ENCODE data around the gene AP3D1.

The AP3D1 gene

GRCh38 chr19:2140138-2140569 lies 11.2 kb downstream of the AP3D1 start:
- no peak for DNase-seq (ENCODE audit: low read depth)
- no peak overlapping the region for H3K4me3 ChIP-seq (ENCODE audit: low read depth, low read length)
- TF ChIP-seq CTCF (conservative IDR thresholded peaks at IDR 0.05; ENCODE audit: low read depth, low read length), result no peak

GRCh38 chr19:2139385-2140137 lies 11.8 kb downstream of the AP3D1 start:
- H3K4me3 ChIP-seq (ENCODE audit: low read depth, low read length), result no peak overlapping the region
- no peak for TF ChIP-seq CTCF (conservative IDR thresholded peaks at IDR 0.05; ENCODE audit: low read depth, low read length)
- no peak for DNase-seq (ENCODE audit: low read depth)

- no peak for DNase-seq (ENCODE audit: low read depth)
- H3K4me3 ChIP-seq (ENCODE audit: low read depth, low read length), result no peak overlapping the region
- no peak for TF ChIP-seq CTCF (conservative IDR thresholded peaks at IDR 0.05; ENCODE audit: low read depth, low read length)
Measured at GRCh38 chr19:2138061-2138728, 13.2 kb downstream of the AP3D1 start.

GRCh38 chr19:2136796-2137195 lies 14.6 kb downstream of the AP3D1 start:
- no peak overlapping the region for H3K4me3 ChIP-seq (ENCODE audit: low read depth, low read length)
- no peak for TF ChIP-seq CTCF (conservative IDR thresholded peaks at IDR 0.05; ENCODE audit: low read depth, low read length)
- no peak for DNase-seq (ENCODE audit: low read depth)

- no peak for TF ChIP-seq CTCF (conservative IDR thresholded peaks at IDR 0.05; ENCODE audit: low read depth, low read length)
- H3K4me3 ChIP-seq (ENCODE audit: low read depth, low read length), result no peak overlapping the region
- DNase-seq (ENCODE audit: low read depth), result no peak
Measured at GRCh38 chr19:2135474-2136402, 15.6 kb downstream of the AP3D1 start.

- TF ChIP-seq CTCF (conservative IDR thresholded peaks at IDR 0.05; ENCODE audit: low read depth, low read length), result no peak
- DNase-seq (ENCODE audit: low read depth), result no peak
- H3K4me3 ChIP-seq (ENCODE audit: low read depth, low read length), result no peak overlapping the region
Measured at GRCh38 chr19:2132731-2133490, 18.5 kb downstream of the AP3D1 start.
